GM21737 (cell line): ENCODE data around the gene HDDC2.

Experiments
- ATAC-seq: cut with Tn5 transposase; IDR thresholded peaks from one replicate; pipeline ENCODE4 v1.9.1; 2021; ENCODE audit warnings: mild to moderate bottlenecking, moderate library complexity; ENCODE audit not compliant: unreplicated experiment

The HDDC2 gene

DNA sequence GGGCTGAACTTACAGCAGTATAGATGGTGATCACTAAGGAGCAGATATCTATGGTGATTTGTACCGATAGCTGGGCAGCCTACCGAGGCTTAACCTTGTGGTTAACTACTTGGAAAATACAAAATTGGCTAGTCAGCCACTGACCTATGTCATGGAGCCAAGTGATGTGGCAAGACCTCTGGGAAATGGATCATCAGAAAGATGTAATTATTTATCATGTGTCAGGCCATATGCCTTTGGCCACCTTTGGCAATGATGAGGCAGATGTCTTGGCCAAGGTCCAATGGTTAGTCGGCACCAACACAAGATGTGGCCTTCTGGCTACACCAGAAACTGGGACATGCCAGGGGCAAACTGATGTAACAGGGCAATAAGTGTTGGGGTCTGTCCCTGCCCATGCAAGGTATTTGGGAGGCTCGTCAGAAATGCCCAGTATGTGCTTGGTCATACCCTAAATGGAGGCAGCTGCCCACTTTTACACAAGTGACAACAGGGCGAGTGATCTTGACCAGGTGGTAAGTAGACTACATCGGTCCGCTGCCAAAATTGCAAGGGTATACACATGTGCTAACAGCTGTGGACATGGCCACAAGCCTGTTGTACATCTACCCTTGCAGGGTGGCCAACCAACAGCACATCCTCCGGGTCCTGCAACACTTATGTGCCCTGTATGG is 30.1 kb downstream of the HDDC2 start:
- no peak for ATAC-seq

DNA sequence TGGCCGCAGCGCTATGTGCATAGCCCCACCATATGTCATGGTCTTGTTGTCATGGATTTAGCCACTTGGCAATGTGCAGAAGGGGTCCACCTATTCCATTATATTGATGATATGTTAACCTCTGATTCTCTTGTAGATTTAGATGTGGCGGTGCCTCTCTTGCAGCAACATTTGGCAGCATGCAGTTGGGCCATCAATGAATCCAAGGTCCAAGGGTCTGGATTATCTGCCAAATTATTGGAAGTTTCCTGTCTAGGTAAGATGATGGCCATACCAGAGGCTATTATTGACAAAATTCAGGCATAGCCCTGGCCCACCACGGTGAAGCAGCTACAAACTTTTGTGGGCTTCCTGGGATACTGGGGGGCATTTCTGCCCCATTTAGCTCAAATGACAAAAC is 31.4 kb downstream of the HDDC2 start:
- ATAC-seq: no peak

DNA sequence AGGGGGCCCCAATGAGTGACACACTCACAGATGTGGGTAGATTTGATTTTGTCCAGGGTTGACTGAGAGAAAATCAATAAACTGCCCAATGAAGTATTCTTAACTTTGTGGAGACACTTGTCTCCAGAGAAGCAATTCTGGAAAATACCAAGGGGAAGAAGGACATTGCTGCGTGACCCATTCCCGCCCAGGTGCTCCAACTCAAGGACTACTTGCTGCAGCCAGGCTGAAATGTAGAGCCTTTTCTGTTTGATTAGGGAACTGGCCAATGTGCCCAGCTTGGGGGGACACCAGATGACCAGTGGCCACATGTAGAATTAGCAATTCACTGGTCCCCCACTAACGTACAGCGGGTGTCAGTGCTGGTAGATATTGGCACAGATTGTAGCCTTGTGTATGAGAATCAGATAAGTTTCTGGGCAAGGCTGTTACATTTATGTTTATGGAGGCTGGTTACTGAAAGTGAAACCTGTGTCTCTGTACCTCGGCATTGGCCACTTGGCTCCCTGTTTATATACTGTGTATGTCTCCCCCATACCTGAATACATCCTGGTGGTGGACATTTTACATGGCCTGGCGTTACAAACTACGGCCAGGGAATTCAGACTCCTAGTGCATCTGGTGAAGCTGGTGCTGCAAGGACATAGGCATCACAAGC is 32.3 kb downstream of the HDDC2 start:
- no peak for ATAC-seq

DNA sequence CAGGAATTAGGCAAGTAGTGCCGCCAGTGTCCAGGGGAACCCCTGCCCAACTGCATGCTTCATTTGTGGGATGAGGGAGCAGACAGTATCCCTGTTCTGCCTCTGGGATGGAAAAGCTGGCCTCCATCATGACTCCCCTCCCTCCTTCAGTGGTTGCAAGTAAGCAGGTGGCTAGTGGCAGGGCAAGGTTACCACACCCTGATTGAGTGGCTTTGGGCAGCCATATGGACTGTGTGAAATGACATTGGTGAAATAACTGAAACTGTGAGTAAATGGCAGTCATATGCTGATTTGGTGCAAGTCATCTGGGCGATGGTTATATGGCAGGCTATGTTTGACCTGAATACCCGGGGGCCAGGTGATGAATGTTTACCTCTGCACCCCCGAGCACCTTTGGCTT is 33.0 kb downstream of the HDDC2 start:
- ATAC-seq: no peak

DNA sequence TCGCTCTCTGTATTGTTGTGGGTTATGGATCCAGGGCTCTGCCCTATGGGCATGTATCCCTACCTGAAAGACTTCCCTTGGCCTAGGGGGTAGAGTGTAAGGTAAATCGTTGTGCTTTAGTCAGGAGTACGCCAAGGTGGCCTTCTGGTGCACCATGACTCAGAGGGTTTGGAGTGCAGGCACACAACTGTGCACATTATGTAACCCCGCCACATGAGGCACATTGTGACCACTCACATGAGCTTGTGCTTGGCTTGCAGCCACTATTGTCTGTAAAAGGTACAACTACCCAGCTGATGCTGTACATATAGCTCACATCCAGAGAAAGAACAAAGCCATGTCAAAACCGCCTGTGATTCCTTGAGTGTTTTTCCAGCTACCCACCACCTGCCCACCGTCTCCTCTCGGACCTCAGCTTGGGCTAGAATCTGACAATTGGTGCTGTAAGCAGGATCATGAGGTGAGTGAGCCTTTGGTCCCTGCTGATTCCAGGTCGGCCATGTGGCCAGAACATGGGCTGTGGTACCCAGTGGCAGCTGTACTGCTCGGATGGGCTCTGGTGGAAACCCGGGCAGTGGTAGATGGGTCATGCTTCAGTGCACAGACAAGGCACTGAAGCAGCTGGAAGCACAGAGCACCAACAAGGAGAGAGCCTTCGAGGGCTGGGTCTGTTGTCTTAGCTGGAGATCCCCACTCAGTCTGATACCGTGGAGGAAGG is 33.8 kb downstream of the HDDC2 start:
- ATAC-seq: no peak

DNA sequence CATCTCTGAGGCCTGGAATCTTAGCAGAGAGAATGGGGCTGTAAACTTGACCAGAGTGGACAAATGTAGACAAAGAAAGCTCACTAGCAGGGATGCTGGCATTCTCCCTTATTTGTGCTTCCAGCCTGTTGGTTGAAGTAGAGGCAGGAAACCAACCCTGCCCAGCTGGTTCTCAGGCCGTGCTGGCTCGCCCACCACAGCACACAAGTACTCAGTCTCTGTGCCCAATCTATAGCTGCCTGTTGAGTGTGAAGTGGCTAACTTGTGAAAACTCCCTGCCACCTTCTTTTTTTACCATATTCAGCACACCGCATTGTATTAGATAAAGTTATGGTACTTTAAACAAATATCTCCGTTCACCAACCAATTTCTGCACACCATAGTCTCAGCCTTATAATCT is 37.3 kb downstream of the HDDC2 start:
- ATAC-seq: no peak

DNA sequence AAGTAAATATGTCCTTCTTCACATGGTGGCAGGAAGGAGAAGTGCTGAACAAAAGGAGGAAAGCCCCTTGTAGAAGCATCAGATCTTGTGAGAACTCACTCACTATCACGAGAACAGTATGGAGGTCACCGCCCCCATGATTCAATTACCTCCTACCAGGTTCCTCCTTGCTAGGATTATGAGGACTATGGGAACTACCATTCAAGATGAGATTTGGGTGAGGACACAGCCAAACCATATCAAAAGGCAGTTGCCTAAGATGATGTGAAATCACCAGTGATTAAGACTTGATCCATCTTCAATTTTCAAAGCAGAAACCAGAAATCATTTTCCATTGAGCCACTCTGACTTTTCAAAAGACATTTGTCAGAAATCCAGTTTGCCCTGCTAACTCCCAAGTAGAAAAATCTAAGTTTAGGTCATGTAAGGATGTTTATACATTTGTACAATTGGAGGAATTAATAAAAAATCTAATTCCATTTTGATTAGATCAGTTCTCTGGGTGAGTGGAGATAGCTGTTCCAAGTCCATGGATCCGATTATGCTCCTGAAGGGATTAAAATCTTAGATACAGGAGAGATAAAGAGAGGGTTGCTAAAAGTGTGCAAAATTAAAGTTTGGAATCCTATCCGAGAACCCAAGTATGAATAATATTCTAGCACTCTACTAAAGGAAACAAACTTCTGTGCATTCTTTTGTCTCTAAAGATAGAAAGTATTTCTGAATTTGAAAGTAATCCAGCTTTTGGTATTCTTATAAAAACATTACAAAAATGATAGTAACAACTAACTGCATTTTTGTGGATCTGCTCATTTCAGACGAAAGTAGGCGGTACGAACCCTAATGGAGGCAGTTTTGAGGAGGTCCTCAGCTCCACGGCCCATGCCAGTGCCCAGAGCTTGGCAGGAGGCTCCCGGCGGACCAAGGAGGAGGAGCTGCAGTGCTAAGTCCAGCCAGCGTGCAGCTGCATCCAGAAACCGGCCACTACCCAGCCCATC is 39.5 kb downstream of the HDDC2 start:
- ATAC-seq: no peak

DNA sequence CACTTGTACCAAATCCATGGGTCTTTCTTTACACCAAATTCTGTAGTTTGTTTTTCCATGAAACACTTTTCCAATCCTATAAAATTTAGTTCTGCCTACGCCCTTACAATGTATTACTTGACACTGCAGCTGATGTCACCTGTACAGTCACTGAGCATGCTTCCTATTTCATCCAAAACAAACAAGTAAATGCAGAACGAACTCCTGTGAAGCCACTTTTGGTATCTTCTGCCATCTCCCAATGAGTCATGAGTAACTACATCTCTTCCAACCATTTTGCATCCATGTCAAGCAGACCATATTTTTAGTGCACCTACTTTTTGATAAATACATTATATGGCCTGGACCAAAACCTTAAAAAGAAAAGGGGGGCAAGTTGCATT is 42.4 kb downstream of the HDDC2 start:
- no peak for ATAC-seq

DNA sequence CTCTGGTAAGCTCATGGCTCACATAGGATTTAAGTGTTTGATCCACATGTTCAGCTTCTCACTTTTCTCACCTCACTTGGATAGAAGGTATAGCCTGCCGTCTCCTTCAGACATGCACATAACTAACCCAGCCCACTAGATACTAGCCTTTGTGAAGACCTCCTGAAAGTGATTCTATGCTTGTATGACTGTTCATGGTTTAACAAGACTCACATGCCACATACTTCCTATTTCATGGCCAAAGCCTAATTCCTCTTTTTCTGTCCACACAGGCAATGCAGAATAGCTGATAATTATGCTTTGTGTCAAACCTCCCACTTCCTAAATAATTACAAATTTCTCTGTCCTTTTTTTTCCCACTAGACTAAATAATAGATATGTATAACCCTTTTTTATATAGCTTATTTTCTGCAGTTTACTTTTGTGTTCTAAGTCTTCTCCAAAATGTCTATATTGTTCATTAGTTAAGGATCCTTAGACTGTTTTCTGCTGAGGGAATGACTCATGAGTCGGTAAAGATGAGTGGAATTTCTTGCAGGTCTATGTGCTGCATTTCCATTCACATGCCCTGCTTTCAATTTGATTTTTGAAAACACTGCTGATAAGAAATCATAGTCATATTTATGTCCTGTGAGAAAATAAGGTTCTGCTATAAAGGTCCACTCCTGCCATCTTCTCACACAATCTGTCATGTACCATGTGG is 43.0 kb downstream of the HDDC2 start:
- no peak for ATAC-seq

DNA sequence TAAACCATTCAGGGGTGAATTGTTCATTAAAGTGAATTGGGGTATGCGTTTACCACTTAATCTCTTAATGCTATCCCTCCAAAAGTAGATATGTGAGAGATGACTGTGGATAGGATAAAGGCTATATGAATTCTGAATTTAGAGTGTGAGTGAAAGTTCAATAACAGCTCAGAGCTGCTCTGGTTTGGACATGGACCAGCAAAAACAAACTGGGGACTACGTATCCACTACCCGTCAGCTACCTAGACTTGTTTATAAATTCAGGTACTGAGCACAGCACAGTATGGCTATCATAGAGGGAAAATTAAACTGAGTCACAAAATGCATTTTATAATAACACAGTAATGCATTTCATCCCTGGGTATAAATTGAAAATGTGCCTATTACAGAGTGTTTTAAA is 44.4 kb downstream of the HDDC2 start:
- no peak for ATAC-seq

DNA sequence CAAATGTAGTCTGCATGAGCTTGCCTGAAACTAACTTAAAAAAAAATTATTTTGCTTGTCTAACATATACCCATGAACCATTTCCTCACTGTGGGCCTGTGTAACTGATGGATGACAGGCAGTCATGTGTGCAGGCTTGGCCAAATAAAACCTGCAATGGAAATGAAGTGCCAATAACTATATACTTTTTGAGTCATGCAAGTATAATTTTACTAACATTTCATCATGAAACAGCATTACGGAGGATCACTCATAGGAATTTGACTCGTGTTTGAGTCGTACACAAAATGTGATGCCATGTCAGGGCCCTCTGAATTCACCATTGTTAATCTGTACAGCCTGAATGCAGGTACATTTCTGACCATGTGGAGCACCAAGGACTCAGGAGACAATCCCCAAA is 46.6 kb downstream of the HDDC2 start:
- no peak for ATAC-seq

DNA sequence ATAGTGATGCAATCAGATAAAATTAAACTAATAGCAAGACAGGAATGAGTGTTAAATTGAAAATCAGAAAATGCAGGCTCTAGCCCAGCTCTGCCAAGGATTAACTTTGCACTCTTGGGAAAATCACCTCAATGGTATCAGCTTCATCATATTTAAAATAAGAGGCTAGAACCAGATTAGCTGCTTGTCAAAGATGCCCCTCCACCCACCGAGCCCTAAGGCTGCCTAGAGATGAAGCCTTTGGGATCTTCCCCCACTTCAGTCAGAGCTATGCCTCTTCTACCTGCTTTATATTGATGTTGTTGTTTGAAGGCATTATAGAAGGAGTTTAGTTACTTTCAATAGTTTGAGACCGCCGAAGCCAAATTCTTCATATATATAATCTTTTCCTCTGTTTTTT is 47.4 kb downstream of the HDDC2 start:
- ATAC-seq: no peak

DNA sequence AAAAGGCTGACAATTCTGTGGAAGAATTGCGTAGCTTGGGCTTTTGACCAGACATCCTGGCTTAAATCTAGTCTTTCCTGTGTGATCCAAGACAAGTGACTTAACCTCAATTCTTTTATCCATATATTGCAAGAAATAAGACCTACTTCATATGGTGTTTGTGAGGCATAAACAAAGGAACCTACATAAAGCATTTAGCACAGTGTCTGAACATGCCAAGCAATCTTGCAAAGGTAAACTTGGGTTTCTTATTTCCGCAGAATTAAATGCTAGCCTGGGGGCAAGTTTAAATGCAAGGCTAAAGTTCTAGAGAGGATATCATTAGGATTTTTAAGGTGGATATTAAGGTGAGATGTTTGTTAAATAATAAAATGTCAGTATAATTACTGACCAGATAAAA is 47.9 kb downstream of the HDDC2 start:
- no peak for ATAC-seq

DNA sequence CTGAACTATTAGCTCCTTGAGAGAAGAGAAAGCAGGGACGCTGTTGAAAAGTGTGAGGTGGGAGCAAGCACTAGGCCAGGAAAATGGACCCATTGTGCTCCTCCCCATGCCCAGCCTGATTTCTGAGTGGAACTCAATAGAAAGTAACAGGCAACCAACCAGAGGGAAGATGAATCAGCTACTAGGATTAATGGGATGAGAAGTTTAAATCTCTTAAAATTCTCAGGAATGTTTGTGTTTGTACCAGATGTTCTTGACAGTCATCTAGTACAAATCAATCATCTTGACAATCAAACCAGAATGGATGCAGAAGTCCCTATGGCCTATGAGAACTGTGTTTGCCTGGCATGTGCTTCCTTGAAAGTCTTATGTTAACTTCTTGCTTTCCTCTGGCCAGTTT is 48.9 kb downstream of the HDDC2 start:
- ATAC-seq: no peak

DNA sequence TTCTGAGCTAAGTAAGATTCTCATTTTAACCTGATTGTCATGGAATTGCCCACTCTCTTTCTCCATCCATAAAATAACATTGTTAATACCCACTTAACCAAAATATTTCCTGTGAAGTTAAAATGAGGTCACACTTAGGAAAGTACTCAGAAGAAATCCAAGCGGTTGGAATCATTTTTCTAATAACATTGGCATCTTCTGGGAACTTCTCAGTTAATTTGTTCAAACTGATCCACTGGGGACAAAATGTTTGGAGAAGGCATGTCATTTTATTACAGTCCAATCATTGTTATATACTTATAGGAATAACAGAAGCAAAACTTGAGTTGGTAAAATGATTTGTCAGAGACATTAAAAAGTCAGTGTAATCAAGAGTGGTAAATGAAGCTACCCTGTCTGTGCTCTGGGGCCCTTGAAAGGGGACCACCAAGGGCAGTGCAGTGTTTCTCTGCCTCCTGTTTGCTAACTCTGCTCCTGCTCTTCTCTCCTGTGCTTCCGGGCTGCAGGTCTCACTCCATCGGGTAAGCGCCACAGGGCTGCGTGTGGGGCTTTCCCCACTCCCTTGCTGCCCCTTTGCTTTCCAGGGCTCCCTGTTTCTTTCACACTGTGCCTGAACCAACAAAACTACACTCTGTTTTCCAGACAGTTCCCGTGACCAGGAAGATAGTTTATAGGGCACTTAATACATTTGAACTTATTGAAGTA is 50.1 kb downstream of the HDDC2 start:
- no peak for ATAC-seq

DNA sequence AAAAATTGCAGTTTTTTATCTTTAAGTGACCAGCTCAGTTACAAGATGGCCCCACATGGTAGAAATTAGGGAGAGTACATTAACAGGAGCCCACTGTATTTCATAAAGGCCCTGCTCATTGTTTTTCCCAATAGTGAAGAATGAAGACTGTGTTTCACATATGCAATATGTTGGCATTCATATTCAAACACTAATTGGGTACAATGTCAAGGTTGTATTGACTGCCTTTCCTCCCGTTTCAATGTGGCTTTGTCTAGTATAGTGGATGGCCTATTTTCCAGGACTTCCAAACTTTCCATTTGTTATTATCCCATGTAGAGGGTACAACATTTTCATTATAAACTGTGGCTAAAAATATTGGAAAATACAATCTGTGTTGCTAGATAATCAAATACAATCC is 51.3 kb downstream of the HDDC2 start:
- no peak for ATAC-seq

DNA sequence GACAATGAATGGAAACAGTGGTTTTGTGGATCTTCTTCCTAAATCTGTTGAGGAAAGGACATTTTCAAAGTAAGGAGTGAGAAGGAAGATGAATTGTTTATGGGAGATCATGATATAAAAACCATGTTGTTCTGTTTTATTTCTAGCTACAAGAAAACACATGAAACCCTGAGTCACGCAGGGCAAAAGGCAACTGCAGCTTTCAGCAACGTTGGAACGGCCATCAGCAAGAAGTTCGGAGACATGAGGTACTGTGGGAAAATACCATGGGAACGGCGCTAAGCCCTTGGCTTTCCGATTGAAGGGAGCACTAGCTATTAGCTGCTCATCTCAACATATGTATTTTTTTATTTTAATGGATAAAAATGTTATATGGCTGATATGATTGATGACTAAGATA is 53.6 kb downstream of the HDDC2 start:
- ATAC-seq: no peak

DNA sequence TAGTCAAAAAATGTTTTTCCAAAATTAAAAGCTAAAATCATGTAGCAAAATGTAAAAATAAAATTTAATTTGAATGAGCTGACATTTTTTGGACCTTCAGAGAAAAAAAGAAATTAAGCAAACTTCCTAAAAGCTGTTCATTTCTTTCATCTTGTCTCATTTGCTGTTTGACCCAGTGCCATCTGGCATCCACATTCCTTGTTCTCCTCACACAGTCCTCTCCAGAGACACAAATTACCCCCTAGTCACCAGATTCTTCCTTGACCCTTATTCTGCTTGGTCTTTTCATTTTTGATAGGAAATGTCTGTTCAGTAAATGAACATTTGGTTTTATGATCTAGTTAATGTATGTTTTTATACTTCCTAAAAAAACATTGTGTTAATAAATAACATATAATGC is 55.2 kb downstream of the HDDC2 start:
- ATAC-seq: no peak

DNA sequence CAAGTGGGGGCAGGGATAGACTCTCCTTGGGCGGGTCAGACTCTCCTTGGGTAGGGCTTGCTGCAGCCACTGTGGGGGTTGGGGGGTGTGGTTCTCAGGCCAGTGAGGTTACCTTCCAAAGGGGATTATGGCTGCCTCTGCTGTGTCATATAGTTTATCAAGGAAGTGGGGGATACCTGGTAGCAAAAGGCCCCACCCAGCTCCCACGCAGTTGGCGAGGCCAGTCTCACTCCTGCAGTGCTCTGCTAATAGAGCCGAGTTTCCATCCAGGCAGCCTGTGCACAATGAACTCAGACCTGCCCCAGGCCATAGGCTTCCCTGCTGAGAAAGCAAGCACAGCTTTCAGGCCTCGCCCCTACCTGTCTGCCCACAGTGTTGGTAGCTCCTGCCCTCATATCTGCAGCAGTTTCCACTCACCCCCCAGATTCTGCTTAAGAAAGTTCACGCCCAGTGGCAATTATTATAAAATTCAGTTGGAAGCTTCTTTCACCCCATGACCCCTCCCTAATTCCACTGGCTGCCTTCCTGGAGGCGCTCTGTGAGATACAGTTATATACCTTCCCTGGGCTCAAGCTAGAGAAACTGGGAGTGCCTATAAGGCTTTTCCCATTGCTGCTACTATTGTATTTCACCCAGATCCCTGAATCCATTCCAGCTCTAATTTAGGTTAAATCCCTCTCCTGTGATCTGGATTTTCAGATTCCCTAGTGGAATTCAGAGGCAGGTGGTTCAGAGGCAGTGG is 56.1 kb downstream of the HDDC2 start:
- no peak for ATAC-seq
